CD4-positive, alpha-beta T cell treated with Interleukin-17A for 4 hours (primary cell): ENCODE measurements around the gene CTNNBIP1.

Source experiments
- DNase-seq: peaks from one replicate; pipeline ENCODE4 v3.0.0-alpha.2; 2020; ENCODE audit warnings: mixed read lengths

Gene CTNNBIP1

DNA sequence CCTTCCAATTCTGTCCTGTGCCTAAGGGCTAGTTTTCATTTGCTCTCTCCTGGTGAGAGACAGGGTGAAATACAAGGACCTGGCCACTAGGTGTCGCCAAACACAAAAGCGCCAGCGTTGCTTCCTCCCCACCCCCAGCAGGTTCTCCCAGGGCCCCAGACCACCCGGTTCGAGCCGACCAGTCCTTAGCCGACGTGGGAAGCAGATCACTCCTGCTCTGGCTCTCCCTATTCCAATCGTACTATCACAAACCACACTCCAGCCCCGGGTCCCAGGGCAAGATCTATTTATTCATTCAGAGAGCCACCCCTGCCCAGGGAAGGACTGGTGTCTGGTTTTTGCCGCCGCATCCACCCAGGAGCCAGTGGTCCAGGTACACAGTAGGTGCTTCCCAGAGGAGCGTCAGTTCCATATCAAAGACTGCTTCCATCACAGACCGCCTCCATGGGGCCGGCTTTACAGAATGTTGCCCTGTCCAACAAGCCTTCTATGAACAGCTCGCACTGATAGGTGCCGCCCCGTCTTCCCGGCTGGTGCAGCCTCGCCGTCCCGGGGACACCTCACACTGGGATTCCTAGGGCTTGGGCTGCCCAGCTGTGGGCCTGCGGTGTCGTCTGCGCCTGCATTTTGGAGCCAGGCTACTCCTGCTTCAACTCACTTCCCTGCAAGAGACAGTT, 35.0 kb downstream of the CTNNBIP1 start:
- peak; percentile 83 for DNase-seq

DNA sequence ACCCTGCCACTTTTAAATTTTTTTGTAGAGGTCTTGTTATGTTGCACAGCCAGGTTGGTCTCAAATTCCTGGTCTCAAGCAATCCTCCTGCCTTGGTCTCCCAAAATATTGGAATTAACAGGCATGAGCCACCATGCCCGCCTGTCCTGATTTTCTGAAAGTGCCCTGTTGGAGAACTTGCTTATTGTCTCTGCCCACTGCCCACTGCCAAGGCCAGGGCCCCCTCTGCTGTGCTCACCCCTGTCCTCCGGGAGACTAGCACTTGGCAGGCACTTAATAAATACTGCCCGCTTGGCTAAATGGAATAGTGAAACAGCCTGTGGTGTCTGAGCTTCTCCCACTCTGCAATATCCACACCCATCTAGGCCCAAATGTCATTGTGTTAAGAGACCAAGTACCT, 35.7 kb downstream of the CTNNBIP1 start:
- DNase-seq: no peak

DNA sequence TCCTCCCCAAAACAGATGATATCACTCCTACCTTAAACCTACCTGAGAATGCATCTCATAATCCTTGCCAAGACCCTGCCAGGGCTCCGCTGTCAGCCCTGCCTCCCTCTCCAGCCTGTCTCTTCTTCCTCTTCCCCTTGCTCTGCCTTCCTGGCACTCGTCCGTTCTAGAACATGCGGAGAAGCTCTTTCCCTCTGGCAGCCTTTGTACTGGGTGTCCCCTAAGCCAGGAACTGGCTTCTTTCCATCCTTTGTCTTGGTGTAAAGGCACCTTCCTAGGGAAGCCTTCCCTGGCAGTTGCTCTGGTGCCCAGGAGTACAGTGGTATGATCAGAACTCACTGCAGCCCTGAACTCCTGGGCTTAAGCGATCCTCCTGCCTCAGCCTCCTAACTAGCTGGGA, 36.1 kb downstream of the CTNNBIP1 start:
- no peak for DNase-seq

DNA sequence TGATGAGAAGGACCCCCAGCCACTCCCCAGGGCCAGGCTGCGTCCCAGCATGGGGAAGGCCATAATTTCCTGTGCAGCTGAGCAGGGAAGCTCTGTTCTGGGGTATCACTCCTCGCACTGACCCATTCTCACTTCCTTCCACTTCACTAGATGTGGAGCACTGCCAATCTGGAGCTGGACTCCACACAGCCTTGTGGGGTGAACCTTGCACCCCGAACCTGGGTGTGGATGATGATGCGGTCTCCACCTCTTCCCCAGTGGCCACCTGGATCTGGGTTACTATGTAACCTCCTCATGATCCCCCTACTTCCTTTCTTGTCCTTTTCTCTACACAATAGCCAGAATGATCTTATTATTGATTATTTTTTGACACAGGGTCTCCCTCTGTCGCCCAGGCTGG, 36.7 kb downstream of the CTNNBIP1 start:
- no peak for DNase-seq

DNA sequence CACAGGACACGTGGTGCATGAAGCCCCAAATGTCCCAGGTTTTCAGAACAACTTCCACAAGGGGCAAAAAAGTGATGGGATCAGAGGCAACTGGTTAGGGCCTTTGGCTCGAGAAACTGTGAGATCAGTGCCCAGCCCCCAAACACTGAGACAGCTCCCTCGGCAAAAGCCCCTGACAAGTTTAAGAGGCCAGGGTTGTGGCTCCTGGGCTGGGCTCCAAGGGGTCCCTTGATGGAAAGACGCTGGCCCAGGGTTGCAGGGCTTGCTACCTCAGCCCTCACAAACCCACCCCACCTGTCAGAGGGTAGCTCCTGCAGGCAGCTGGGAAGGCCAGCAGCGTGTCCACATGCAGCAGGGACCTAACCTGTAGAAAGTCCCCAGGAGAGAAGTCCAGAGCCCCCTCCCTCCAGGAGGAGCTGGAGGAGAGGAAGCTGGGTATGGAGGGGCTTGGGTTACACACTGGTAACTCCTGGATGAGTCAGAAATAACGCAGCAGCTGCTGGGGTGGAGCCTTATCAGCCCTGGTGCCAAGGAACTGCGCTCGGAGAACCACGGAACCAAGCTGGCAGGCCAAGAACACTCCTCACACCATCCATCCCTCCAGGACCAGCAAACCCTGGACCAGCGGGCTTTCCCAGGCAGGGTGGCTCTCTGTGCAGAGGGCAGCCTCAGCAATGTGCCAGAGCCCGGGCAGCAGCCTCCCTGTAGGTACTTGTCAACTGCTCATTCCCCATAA, 37.5 kb downstream of the CTNNBIP1 start:
- DNase-seq: no peak

DNA sequence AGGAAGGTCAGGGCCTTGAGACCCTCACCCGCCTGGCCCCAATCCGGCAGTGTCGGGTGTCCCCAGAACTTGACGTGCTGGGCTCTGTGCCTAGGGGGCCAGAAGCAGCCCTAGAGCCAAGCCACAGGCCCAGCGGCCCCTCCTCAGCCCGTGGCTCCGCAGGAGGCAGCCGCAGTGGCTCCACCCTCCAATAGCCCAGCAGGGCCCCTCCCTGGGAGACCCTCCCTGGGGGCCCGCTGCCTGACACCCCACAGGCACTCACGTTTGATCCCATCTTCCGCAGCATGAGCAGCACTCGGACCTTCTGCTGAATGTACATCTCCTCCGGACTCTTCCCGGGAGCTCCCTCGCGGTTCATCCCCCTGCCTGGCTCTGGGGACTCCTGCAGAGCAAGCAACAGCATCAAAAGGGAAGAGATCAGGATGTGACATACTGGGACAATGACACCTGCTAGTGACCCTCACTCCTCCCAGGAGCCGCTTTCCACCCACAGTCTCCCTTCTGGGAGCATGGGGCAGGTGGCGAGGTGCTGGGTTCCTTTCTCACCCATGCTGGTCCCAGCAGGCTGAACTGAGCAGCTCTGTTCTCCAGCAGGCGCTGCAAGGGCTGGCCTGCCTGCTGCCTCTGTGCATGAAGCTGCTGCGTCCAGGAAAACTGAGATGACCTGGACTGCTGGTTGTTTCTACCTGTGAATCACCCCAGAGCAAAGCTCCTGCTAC, 38.2 kb downstream of the CTNNBIP1 start:
- no peak for DNase-seq

DNA sequence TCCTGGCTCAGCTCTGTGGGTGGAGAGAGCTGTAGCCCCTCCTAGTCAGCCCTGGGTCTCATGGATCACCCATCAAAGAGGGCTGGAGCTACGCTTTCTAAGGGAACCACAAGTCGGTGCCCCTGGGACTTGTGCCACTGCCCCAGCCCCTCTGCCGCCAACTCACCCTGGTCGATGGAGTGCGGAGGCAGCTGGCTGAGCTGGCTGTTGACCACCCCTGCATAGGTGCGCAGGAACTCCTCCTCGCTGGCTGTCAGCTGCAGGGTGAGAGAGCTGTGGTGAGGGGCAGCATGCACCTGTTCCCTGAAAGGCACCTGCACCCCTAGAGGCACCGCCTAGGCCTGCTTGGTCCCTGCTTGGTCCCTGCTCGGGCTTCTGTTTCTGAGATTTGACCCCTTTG, 39.0 kb downstream of the CTNNBIP1 start:
- no peak for DNase-seq

DNA sequence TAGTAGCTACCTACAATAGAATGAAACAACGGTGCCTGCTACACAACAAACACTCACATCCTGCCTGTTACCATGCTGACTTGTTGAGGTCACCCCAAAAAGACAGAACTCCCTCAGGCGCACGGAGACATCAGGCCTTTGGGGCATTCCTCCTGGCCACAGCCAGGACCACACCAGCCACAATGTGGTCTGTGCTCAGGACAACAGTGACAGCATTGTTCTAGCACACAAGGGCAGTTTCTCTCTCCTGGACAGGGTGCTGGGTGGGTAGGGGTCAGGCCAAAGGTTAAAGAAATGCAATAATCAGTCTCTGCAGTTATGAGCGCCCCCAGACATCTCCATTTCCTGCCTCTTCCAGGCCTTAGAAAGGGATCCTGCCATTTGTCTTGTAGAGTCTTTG, 39.5 kb downstream of the CTNNBIP1 start:
- DNase-seq: no peak

DNA sequence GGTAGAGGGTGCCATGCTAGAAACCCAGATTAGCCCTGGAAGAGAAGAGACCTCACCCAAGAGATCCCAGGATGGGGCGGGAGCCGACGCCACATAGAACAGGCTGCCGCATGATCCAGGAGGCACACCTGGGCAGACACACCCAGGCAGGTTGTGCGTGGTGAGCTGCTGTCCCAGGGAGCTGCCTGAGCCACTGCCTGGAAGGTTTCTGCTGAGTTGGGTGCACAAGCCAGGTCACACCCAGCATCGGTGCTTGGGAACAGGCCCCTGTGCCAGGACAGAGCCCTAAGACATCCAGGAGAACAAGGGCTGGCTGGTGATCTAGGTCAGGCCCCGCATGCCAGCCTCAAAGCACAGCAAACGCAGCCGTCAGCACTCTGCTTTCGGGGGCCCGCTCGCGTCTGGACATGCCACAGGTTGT, 40.2 kb downstream of the CTNNBIP1 start:
- DNase-seq: no peak

DNA sequence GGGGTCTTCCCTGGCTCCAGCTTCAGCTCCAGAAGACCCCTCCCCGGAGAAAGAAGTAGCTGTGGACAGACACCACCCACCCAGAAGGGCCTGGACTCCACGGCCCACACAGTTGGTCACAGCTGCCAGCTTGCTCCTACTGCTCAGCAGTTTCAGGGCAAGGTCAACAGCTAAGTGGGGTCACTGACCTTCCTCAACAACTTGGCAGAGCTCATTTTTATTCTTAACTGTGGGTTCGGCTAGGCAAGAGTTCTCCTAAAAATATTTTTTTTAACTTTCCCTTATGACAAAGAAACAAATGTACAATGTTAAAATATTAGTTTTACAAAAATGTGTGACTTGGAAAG, 41.9 kb downstream of the CTNNBIP1 start:
- DNase-seq: no peak

DNA sequence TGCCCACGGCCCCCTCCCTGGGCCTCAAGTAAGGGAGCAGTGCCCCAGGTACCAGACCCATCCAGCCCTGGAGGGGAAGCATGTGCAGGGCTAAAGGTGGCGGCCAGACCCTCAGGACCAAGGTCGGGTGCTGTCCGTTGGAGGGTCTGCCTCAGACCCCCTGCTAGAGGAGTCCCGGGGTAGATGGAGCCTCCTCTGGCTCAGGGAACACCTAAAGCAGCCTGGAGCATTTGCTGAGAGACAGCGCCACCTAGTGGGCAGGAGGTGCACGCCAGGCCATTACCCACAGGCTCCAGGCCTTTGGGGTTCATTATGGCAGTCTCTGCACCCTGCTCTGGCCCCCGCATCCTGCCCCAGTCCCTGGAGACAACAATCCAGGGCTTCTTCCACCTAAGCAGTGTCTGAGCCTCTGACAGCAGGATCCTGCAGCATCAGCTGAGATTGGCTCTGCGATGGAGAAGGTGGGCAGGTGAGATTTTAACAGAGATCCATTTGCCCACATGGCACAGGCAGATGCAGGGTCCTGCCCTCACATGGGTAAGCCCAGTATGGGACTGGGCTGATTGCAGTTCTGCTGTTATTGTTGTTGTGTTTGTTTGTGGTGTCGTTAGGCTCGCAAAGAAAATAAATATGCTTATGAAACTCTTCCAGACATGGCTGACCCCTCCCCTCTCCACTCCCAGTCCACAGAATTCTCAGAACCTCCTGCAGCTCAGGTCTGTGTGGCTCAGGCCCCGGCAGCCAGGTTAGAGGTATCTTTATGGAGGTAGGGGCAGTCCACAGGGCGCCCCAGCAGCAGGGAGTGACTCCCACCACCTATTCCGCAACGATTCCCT, 42.4 kb downstream of the CTNNBIP1 start:
- peak; percentile 93 for DNase-seq

DNA sequence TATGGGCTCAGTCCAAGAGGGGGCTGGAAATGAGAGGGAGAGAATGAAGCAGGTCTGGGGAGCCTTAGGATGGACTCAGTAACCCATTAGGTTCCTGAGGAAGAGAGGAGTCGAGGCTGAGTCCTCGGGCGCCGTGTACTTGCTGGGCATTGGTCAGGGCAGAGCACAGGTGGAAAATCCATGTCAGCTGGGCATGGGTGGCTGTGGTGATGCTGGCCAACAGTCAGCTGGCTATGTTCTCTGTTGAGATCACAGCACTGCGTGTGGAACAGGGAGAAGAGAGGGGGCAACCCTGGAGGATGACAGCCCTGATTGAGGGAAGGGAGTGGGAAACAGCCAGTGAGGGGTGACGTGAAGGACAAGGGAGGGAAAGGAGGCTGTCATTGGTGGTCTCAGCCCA, 43.2 kb downstream of the CTNNBIP1 start:
- DNase-seq: no peak

DNA sequence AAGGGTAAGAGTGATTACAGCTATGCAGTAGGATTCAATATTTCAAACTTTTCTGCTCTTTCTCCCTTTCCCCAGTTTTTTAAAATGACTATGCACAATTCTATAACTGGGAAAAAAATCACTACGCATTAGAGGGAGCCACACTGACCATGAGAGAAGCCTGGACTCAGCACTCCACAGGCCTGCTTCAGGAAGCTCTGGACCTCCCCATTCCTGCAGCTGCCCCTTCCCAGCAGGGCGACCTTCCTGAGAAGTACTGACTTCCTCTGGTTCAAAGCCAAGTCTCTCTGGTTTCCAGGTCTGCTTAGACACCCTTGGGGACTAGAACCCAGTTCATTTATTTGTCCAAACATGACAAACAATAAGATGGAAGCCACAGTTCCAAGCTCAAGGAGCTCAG, 44.3 kb downstream of the CTNNBIP1 start:
- DNase-seq: no peak

DNA sequence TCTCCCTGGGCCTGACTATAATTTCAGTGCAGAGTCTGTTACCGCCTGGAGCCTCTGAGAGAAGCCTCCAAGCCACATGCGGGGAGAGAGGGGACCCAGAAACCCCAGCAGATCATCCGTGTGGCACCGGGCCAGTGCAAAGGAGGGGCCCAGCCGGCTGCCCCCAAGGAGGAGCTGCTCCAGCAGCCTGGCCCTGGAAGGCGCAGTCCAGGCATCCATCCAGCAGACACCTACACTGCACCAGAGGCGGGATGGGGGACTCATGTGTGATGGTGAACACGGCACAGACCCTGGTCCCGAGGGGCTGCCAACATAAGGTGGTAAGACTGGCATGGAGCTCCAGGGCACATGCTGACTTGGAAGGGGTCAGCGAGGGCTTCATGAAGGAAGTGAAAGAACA, 46.7 kb downstream of the CTNNBIP1 start:
- DNase-seq: no peak

DNA sequence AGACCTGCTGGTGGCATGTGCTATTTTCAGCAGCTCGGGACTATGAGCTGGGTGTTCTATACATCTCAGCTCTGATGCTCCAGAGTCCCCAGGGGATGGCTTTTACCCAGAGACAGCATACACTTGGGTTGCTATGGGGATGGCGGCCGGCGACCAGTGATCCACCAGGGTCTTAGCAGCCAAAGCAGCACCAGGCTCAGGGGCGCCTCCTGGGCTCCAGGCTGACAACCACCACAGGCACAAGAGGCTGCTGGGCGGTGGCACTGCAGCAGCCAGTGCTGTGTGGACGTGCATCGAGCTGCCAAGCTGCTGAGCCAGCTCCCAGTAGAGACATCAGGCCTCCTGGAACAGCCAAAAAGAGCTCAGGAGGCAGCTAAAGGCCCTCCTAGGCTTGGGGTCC, 48.7 kb downstream of the CTNNBIP1 start:
- no peak for DNase-seq

DNA sequence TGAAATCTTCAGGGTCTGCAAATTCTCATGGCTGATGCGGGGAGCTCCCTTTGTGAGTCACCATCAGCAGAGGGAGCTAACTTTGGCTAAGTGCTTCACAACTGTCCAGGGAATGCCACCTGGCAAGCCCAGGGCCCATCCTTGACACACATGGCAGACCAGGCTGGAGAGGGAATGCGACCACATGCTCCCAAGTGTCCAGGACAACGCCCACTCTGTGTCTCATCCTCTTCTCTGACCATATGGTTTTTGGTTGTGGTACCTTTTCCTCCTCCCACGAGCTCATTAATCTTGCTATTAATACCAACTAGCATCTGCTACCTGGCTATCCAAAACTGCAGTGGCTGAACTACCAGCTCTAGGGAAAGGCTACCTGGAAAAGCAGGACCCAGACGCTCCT, 49.2 kb downstream of the CTNNBIP1 start:
- DNase-seq: no peak

DNA sequence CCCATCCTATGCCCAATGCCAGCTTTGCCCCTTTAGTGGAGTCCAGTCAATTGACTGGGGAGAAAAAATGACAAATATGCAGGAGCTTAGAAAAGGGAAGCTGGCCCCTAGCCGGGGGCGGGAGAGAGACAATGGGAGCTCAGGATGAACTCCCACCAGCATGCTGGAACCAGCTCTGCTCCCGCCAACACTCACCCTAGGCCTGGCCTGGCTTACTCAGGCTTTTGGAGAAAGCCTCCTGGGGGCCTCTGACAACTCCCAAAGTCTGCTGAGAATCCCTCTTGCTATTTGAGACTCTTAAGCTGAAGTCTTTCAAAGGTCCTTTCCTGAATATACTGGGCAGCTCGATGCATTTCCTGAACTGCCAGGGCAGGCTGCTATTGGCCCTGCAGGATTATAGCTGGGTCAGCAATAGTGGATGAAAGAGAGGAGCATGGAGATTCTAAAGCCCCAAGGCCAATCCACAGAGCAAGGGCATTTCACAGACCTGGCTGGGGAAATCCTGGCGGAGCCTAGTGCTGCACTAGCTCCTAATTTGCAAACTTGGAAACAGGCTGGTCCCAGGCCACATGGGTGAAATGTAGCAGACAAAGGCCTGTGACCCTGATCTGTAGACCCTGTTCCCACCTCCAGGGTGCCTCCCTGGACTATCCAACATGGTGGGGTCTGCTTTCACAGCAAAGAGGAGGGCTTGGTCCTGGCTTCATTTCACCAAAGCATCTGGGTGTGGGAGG, 50.6 kb downstream of the CTNNBIP1 start:
- no peak for DNase-seq

DNA sequence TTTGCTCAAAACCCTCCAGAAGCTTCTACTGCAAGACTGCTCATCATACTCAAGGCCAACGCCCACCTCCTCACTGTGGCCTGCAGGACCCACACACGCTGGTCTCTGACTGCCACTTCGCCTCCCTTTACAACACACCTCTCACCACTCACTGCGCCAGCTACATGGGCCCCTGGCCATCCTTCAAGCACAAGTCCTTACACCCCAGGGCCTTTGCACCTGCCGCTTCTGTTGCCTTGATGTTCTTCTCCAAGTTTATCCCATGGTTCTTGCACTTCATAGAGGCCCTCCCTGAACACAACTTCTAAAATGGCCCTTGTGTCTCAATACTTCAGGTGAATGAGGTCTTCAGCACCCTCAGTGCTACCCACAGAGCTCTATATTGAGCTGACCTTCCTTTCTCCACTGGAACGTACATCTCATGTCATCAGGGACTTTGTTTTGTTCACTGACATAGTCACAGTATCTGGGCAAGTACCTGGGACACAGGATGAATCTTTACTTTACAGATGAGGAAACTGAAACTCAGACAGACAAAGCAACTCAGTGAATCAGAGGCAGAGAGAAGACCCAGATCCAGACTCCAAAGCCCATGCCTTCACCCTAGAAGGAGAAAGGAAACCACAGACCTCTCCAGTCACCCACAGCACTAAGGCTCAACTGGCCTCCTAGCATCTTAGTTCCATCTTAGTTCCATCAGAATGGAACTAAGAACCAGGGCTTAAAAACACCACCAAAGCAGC, 51.6 kb downstream of the CTNNBIP1 start:
- DNase-seq: no peak

DNA sequence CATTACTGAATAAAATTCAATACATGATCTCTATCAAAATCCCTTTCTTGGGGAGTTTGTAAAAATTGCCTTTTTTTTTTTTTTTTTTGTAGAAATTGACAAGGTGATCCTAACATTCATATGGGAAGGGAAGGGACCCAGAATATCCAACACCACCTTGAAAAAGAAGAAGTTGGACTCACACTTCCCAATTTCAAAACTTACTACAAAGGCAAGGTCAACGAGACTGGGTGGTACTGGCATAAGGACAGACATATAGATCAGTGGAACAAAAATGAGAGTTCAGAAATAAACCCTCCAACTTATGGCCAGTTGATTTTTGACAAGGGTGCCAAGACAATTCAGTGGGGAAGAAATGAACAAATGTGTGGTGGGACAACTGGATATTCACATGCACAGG, 54.9 kb downstream of the CTNNBIP1 start:
- DNase-seq: no peak

DNA sequence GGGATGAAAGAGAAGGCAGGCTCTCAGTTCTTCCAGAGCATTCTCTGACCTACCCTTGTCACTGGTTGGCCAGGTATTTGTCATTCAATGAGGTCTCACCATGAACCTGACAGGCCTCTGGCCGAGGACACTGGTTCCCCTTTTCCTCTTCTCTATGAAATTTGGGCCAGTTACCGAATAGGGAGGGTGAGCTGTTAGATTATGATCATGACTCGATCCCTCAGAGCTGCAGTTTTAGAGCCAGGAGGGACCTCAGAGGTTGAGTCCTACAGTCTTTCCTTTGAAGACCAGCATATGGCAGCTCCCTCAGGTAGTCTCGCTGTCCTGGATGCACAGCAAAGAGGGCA, 56.8 kb downstream of the CTNNBIP1 start:
- no peak for DNase-seq

DNA sequence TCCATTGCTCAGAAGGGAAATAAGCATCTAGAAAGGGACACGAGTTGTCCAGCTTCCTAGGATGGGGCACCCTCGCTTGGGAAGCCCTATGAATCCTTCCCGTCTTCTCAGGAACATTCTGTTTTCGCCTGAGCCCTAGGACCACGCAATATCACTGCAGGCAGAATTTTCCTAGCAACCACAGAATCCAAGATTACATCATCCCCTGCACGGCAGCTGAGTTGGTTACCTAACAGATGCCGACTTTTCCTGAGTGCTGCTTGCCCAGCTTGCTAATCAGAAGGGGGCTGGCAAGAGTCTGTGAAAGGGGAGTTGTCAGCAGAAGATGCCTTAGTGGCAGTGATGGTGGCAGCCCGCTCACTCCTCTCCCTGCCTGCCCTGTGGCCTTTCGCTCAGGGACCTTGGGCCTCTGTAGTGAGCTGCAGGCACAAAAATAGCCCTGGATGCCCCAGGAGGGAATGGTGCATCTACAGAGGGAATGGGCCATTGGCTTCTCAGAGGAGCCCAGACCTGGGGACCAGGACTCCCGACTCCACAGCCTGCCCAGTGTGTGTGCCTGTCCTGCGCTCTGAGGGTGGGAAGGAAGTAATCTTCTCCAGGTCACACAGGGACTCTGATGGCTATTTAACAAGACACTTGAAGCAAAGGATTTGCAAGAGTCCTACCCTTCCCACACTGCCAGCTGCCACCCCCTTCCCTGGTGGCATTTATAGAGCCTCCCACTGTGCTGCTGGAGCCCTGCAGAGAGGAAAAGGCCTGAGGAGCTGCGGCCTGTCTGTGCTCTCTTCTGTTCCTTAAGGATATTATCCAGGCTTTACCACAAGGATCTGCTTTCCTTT, 57.4 kb downstream of the CTNNBIP1 start:
- no peak for DNase-seq
